K562 (cell line): ENCODE measurements around the gene BAMBI. TPM values are rescaled to one million over a fixed set of nuclear protein-coding genes. Genes with fewer than 3 reads are reported as not detected.

Experiments used
- ATAC-seq: fragments of 200-7000 bp; cut with Tn5 transposase; 3 replicates; pipeline ENCODE4 v1.9.1; 2020; ENCODE audit warnings: moderate library complexity
- BruUV-seq: library from RNA; stranded (reverse); fragments of 400-500 nt; replicated peaks from 2 replicates; lab custom pipeline; 2021; lab: Mats Ljungman, UMichigan
- CTCF ChIA-PET: fragments of 300-600 bp; formaldehyde crosslinking; extraction: SDS; loops from one replicate; lab custom pipeline; 2021; ENCODE audit warnings: low intra/inter-chr PET ratio; lab: Yijun Ruan, JAX
- POLR2A ChIA-PET: fragments of 300-600, 350-650 bp; sonication (Branson Sonifier 250); formaldehyde crosslinking; extraction: SDS; loops from one replicate; lab custom pipeline; 2021; ENCODE audit warnings: antibody characterized with exemption, inconsistent platforms; lab: Yijun Ruan, JAX
- DNase-seq, 4 experiments: peaks; one replicate each; pipeline versions ENCODE4 v3.0.0 to v3.0.0-alpha.2; 2011 to 2018; ENCODE audit warnings: low spot score in 3 of 4, mixed read lengths in 3 of 4; ENCODE audit errors: extremely low read depth in 1 of 4
- FAIRE-seq: peaks from 2 replicates; lab custom pipeline; 2011; peaks lifted over from hg19 to GRCh38; lab: Jason Lieb, UNC
- H2AFZ ChIP-seq: 2 replicates; pipeline ENCODE4 v1.6.0; 2011; ENCODE audit warnings: low read depth, low read length, control low read depth, inconsistent platforms
- H3K27ac ChIP-seq: fragments of 200-600 bp; 3 replicates; pipeline ENCODE4 v1.8.0; 2011; ENCODE audit warnings: low read depth, mild to moderate bottlenecking, control low read depth, inconsistent platforms, low read length, moderate library complexity, mixed read lengths; ENCODE audit errors: extremely low read depth
- H3K27me3 ChIP-seq, 2 experiments: fragments of 300-600 bp in 1 of 2; 2 replicates in 1 of 2; 3 replicates in 1 of 2; pipeline versions ENCODE4 v1.6.0 to v1.8.0; 2011; ENCODE audit warnings: inconsistent platforms in 2 of 2, low read length in 2 of 2, mild to moderate bottlenecking in 1 of 2, mixed read lengths in 1 of 2, moderate library complexity in 1 of 2; ENCODE audit not compliant: control insufficient read depth in 2 of 2, insufficient read depth in 2 of 2
- H3K36me3 ChIP-seq: fragments of 300-600 bp; 3 replicates; pipeline ENCODE4 v1.8.0; 2011; ENCODE audit warnings: mild to moderate bottlenecking, low read length, inconsistent platforms; ENCODE audit not compliant: control insufficient read depth, insufficient read depth
- H3K4me1 ChIP-seq, 2 experiments: fragments of 200-600 bp in 1 of 2; replicated peaks in 1 of 2; 2 replicates in 1 of 2; 3 replicates in 1 of 2; pipeline versions ENCODE4 v1.5.1 to v1.8.0; 2011; ENCODE audit warnings: inconsistent platforms in 2 of 2, low read length in 2 of 2, mild to moderate bottlenecking in 1 of 2, mixed read lengths in 1 of 2, moderate library complexity in 1 of 2; ENCODE audit not compliant: control insufficient read depth in 2 of 2, insufficient read depth in 2 of 2
- H3K4me2 ChIP-seq: 2 replicates; pipeline ENCODE4 v1.6.1; 2011; ENCODE audit warnings: low read length, control low read depth, inconsistent platforms, mixed read lengths; ENCODE audit not compliant: insufficient read depth
- H3K4me3 ChIP-seq: fragments of 200-600 bp; sonication (generic), shearing (Covaris generic); 2 replicates; pipeline ENCODE4 v1.5.1; 2016; ENCODE audit warnings: control low read depth, inconsistent platforms
- H3K79me2 ChIP-seq: fragments of 200-600 bp; 3 replicates; pipeline ENCODE4 v1.8.0; 2011; ENCODE audit warnings: low read length, inconsistent platforms; ENCODE audit not compliant: control insufficient read depth, insufficient read depth
- H3K9ac ChIP-seq, 2 experiments: 2 replicates each; pipeline versions ENCODE4 v1.6.0 to v1.6.1; 2011; ENCODE audit warnings: low read depth in 2 of 2, low read length in 2 of 2, control low read depth in 1 of 2, inconsistent platforms in 1 of 2, mild to moderate bottlenecking in 1 of 2, mixed read lengths in 1 of 2; ENCODE audit not compliant: insufficient read depth in 1 of 2
- H3K9me1 ChIP-seq: one replicate; pipeline ENCODE4 v1.6.0; 2011; ENCODE audit warnings: inconsistent platforms, mild to moderate bottlenecking, low read length, moderate library complexity; ENCODE audit not compliant: control insufficient read depth, insufficient read depth
- H3K9me3 ChIP-seq: replicated peaks from 2 replicates; pipeline ENCODE4 v1.5.1; 2011; ENCODE audit warnings: low read depth, low read length, inconsistent platforms; ENCODE audit not compliant: control insufficient read depth, insufficient read depth
- H4K20me1 ChIP-seq: replicated peaks from 2 replicates; pipeline ENCODE4 v1.6.1; 2011; ENCODE audit warnings: low read length, inconsistent platforms, mixed read lengths; ENCODE audit not compliant: control insufficient read depth, insufficient read depth
- ARNT ChIP-seq, 2 experiments: fragments of 450-650 bp; IDR thresholded peaks; 2 replicates each; pipeline ENCODE4 v1.6.1; 2016; ENCODE audit warnings: mild to moderate bottlenecking in 1 of 2
- CBX1 ChIP-seq: sonication (generic); IDR thresholded peaks from 2 replicates; pipeline ENCODE4 v1.6.1; 2016; ENCODE audit warnings: antibody characterized with exemption, low read depth, mild to moderate bottlenecking
- CHD1 ChIP-seq: fragments of 200-600 bp; sonication (generic); IDR thresholded peaks from one replicate; pipeline ENCODE4 v1.6.1; 2012; ENCODE audit warnings: mild to moderate bottlenecking, moderate library complexity, low read length, inconsistent platforms
- CTBP1 ChIP-seq: fragments of 450-650 bp; IDR thresholded peaks from 2 replicates; pipeline ENCODE4 v1.6.1; 2016; ENCODE audit warnings: borderline replicate concordance
- CTCF ChIP-seq, 3 experiments: IDR thresholded peaks in 2 of 3; conservative IDR thresholded peaks in 1 of 3; 2 replicates each; pipeline ENCODE4 v1.5.1; 2011 to 2012; ENCODE audit warnings: low read length in 3 of 3, mild to moderate bottlenecking in 3 of 3, control low read depth in 2 of 3, improper control_type of control experiment in 1 of 3, inconsistent platforms in 1 of 3, low read depth in 1 of 3, mixed read lengths in 1 of 3, moderate library complexity in 1 of 3; ENCODE audit not compliant: insufficient read depth in 2 of 3
- HMG20A ChIP-seq: fragments of 450-650 bp; formaldehyde crosslinking; conservative IDR thresholded peaks from 2 replicates; pipeline ENCODE4 v1.4.0; 2020; ENCODE audit warnings: mild to moderate bottlenecking, mixed read lengths
- MAFF ChIP-seq: IDR thresholded peaks from 2 replicates; pipeline ENCODE4 v1.6.1; 2012; ENCODE audit warnings: low read length, improper control_type of control experiment
- MBD1 ChIP-seq: fragments of 250-450 bp; sonication (Bioruptor Pico); IDR thresholded peaks from 2 replicates; pipeline ENCODE4 v1.8.0; 2022; ENCODE audit warnings: inconsistent platforms
- MED1 ChIP-seq: sonication (generic); formaldehyde crosslinking; IDR thresholded peaks from 2 replicates; pipeline ENCODE4 v1.8.1; 2023; ENCODE audit warnings: missing genetic modification reagents, borderline replicate concordance
- NCOA4 ChIP-seq: fragments of 450-650 bp; IDR thresholded peaks from 2 replicates; pipeline ENCODE4 v1.6.1; 2018; ENCODE audit warnings: mild to moderate bottlenecking; ENCODE audit not compliant: partially characterized antibody
- RBFOX2 ChIP-seq: fragments of 200-400 bp; formaldehyde crosslinking; IDR thresholded peaks from 2 replicates; pipeline ENCODE4 v1.6.1; 2017; ENCODE audit warnings: low read depth, mild to moderate bottlenecking, low read length, moderate library complexity
- RFX7 ChIP-seq: fragments of 250-450 bp; sonication (Bioruptor Pico); IDR thresholded peaks from 2 replicates; pipeline ENCODE4 v1.5.1; 2021; ENCODE audit warnings: mild to moderate bottlenecking
- TRIM24 ChIP-seq, 2 experiments: fragments of 450-650 bp; IDR thresholded peaks; 2 replicates each; pipeline ENCODE4 v1.6.1; 2016
- ZNF408 ChIP-seq: fragments of 250-450 bp; sonication (Bioruptor Pico); IDR thresholded peaks from 2 replicates; pipeline ENCODE4 v1.4.0; 2020; ENCODE audit warnings: low read depth, mild to moderate bottlenecking, moderate library complexity
- ZNF778 ChIP-seq: fragments of 450-650 bp; formaldehyde crosslinking; IDR thresholded peaks from 2 replicates; pipeline ENCODE4 v1.4.0; 2020; ENCODE audit warnings: mild to moderate bottlenecking, moderate library complexity
- WGBS: fragments of 100-300 bp; shearing (Covaris generic); methylation state at CpG from one replicate; pipeline ENCODE4 v1.1.6; 2016; ENCODE audit warnings: low coverage, mixed read lengths; ENCODE audit not compliant: insufficient coverage; ENCODE audit errors: missing lambda C conversion rate; 5-methylcytosine and 5-hydroxymethylcytosine counted together
- in situ Hi-C: fragments of 300-500 bp; cut with MboI; formaldehyde crosslinking; loops from 4 replicates; pipeline ENCODE4 v1.15.0; 2018; ENCODE audit warnings: inconsistent platforms, mixed read lengths
- intact Hi-C: fragments of 100-400 bp; cut with micrococcal nuclease; formaldehyde crosslinking; loops from 2 replicates; pipeline ENCODE4 v1.14.2; 2022
- polyA plus RNA-seq, 8 experiments: library from polyadenylated mRNA; depleted of rRNA in 4 of 8; stranded (reverse) in 5 of 8; unstranded in 3 of 8; fragments of >200 nt; fragmentation: Nextera tagmentation in 2 of 8; fragmentation: Illumina TruSeq in 1 of 8; extraction: Ambion mirVana in 2 of 8; extraction: Trizol in 1 of 8; gene quantifications; 2 replicates each; pipeline versions ENCODE4 v1.2.1 to v1.2.3, GENCODE V29; 2011 to 2014; ENCODE audit warnings: inconsistent platforms in 1 of 8, missing spikeins in 1 of 8
- total RNA-seq, 7 experiments: library from RNA; depleted of rRNA in 6 of 7; stranded (reverse); fragments of >200 nt in 6 of 7; fragmentation: Illumina TruSeq in 2 of 7; extraction: Trizol in 2 of 7; gene quantifications; 2 replicates each; pipeline versions ENCODE4 v1.2.1 to v1.2.3, GENCODE V29; 2011 to 2021; ENCODE audit warnings: low replicate concordance in 1 of 7

The BAMBI gene
- total and polyA plus RNA-seq, 9 of the 15 experiments (the other 6 are each of a cell fraction or from before 2014, with no cell fraction given): 2.0 to 21.8 (median 13.5) TPM

DNA sequence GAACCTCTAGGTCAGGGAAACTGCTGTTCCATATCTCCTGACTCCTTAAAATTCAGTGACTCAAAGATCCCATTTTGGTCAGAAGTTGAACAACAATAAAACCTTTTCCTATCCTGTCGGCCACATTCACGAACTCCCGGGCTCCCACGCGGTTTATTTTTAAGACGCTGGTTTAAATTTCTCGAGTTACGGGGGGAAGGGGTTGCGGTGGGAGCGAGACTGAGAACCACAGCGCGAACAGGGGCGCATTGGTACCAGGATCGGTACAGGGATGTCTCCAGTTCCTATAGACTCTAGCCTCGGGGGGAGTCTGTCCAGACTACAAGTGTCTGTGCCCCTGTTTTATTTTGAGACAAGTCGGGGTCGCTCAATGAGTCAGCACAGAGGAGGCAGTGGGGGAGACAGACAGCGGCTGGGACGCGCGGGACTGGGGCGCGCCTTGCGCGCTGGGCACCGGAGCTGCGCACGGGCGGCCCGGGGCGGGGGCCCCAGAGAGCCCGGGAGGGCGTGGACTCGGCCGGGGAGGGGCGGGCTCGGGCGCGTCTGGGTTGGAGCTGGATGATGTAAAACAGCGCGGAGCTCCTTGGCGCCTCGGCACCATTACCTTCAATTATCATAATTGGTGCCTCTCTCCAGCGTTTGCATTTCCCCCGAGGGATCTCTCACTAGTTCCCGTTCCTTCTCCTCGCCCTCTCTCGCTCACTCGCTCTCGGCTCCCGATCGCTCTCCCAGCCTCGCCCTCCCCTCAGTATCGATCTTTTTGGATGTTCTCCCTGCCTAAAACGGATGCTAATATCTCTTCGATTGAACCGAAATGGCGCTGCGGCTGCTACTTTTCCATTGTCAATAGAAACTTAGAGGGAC lies 8.7 kb upstream of the BAMBI start (continued):
- TF ChIP-seq CTBP1 (0 out of 2 replicates have a peak, but pooled peaks have one; percentile 16), RBFOX2 (0 out of 2 replicates have a peak, but pooled peaks have one; percentile 30), MBD1 (CRISPR knock-in tag) (0 out of 2 replicates have a peak, but pooled peaks have one; percentile 46)

GRCh38 chr10:28669227-28670173 lies 7.8 kb upstream of the BAMBI start:
- BruUV-seq: no TSS peak
- TF ChIP-seq CTCF (IDR thresholded peaks at IDR 0.05 in 2 of 3, conservative IDR thresholded peaks at IDR 0.05 in 1 of 3; ENCODE audit: insufficient read depth in 2 of 3, low read depth in 1 of 3, low read length in 3 of 3): no peak
- TF ChIP-seq TRIM24 (IDR thresholded peaks at IDR 0.05): peak; percentile 47 to 60; a peak in 2 of 4 replicates
- TF ChIP-seq ZNF408 (CRISPR knock-in tag): no peak
- TF ChIP-seq RFX7 (CRISPR knock-in tag): no peak
- no peak for TF ChIP-seq MED1 (CRISPR knock-in tag)
- no peak for TF ChIP-seq NCOA4
- no peak for TF ChIP-seq ZNF778 (CRISPR knock-in tag)
- TF ChIP-seq ARNT (IDR thresholded peaks at IDR 0.05): no peak
- TF ChIP-seq MAFF: no peak
- no peak for TF ChIP-seq CBX1
- no peak for TF ChIP-seq CHD1
- no peak for TF ChIP-seq HMG20A (CRISPR knock-in tag)

More at GRCh38 chr10:28669227-28670173, 7.8 kb upstream of the BAMBI start:
- CTCF ChIA-PET: interaction anchor here (0.7 kb wide), 1 partner anchor 42 kb away, joined by 4 read pairs; no protein-coding TSS in a partner anchor
- peaks cover 3% of the 10 kb centered on the region; the same call in 1 of the 2 replicates for H3K9me3 ChIP-seq
- intact Hi-C loops: loop anchor here (10.0 kb wide), 1 partner anchor 635 kb away; no protein-coding TSS in a partner anchor
- H3K4me3 ChIP-seq: no peak overlapping the region
- in situ Hi-C loops: loop anchor here (5.0 to 25.0 kb wide), 4 partner anchors 205 to 635 kb away; no protein-coding TSS in a partner anchor
- POLR2A ChIA-PET: interaction anchor here (0.8 kb wide), 1 partner anchor 50 kb away, joined by 3 read pairs; no protein-coding TSS in a partner anchor
- ATAC-seq (no peak), FAIRE-seq (no peak), DNase-seq (no peak)
- H3K27ac ChIP-seq: no peak overlapping the region
- H3K36me3 ChIP-seq: no peaks in the 10 kb centered on the region
- no peak overlapping the region for H3K9ac ChIP-seq
- no peaks in the 10 kb centered on the region for H3K9me1 ChIP-seq
- peak overlapping the region; percentile 43; the same call in 1 of the 2 replicates for H3K4me2 ChIP-seq
- H4K20me1 ChIP-seq: no peaks in the 10 kb centered on the region
- peaks cover 0 to 6% of the 10 kb centered on the region in 2 experiments; a peak in 2 of 5 replicates for H3K4me1 ChIP-seq
- H3K79me2 ChIP-seq: no peaks in the 10 kb centered on the region
- no peaks in the 10 kb centered on the region for H3K27me3 ChIP-seq
- 54% methylated on average over 20 of the region's 21 CpGs for WGBS
- no peak overlapping the region for H2AFZ ChIP-seq
